Neural cell (in vitro differentiated cells): ENCODE measurements around the gene PARD3B. TPM values are rescaled to one million over a fixed set of nuclear protein-coding genes. Genes with fewer than 3 reads are reported as not detected.

Experiments
- H2AFZ ChIP-seq: fragments of 200-600, 300-800 bp; sonication (generic), shearing (Covaris generic); 2 replicates; pipeline ENCODE4 v1.6.0; 2014; ENCODE audit warnings: low read depth, mild to moderate bottlenecking, antibody characterized with exemption, low read length, moderate library complexity
- H3F3A ChIP-seq: fragments of 200-600 bp; shearing (Covaris generic); 2 replicates; pipeline ENCODE4 v1.6.1; 2016; ENCODE audit warnings: mild to moderate bottlenecking, moderate library complexity, mixed read lengths, antibody characterized with exemption, low read length; ENCODE audit not compliant: insufficient read depth, poor library complexity, severe bottlenecking
- H3K27ac ChIP-seq: fragments of 200-600, 300-800 bp; sonication (generic), shearing (Covaris generic); 2 replicates; pipeline ENCODE4 v1.5.1; 2014; ENCODE audit warnings: mild to moderate bottlenecking, low read length, moderate library complexity
- H3K27me3 ChIP-seq: fragments of 300-800, 200-600 bp; sonication (generic), shearing (Covaris generic); 2 replicates; pipeline ENCODE4 v1.6.0; 2014; ENCODE audit warnings: mild to moderate bottlenecking, low read depth, low read length, moderate library complexity; ENCODE audit not compliant: insufficient read depth
- H3K36me3 ChIP-seq: fragments of 300-800, 200-600 bp; sonication (generic), shearing (Covaris generic); 2 replicates; pipeline ENCODE4 v1.5.1; 2014; ENCODE audit warnings: mild to moderate bottlenecking, antibody characterized with exemption, low read length, moderate library complexity; ENCODE audit not compliant: insufficient read depth
- H3K4me2 ChIP-seq: fragments of 300-800, 200-600 bp; sonication (generic), shearing (Covaris generic); 2 replicates; pipeline ENCODE4 v1.6.0; 2014; ENCODE audit warnings: mild to moderate bottlenecking, low read length
- H3K4me3 ChIP-seq: fragments of 300-800, 200-600 bp; sonication (generic), shearing (Covaris generic); 2 replicates; pipeline ENCODE4 v1.5.1; 2014; ENCODE audit warnings: mild to moderate bottlenecking, low read length, moderate library complexity
- H3K79me2 ChIP-seq: fragments of 200-600 bp; shearing (Covaris generic); replicated peaks from 2 replicates; pipeline ENCODE4 v1.6.0; 2014; ENCODE audit warnings: mild to moderate bottlenecking, low read length, moderate library complexity; ENCODE audit not compliant: insufficient read depth
- H3K9ac ChIP-seq: fragments of 300-800, 200-600 bp; sonication (generic), shearing (Covaris generic); 2 replicates; pipeline ENCODE4 v1.6.1; 2016; ENCODE audit warnings: mild to moderate bottlenecking, low read length, mixed read lengths
- H3K9me2 ChIP-seq: fragments of 200-600 bp; shearing (Covaris generic); 2 replicates; pipeline ENCODE4 v1.6.1; 2016; ENCODE audit warnings: mild to moderate bottlenecking, low read length, mixed read lengths; ENCODE audit not compliant: insufficient read depth
- H3K9me3 ChIP-seq: fragments of 200-600, 300-800 bp; sonication (generic), shearing (Covaris generic); 2 replicates; pipeline ENCODE4 v1.6.1; 2016; ENCODE audit warnings: mild to moderate bottlenecking, mixed run types, low read length, moderate library complexity, mixed read lengths
- H4K20me1 ChIP-seq: fragments of 200-600 bp; shearing (Covaris generic); 2 replicates; pipeline ENCODE4 v1.6.1; 2016; ENCODE audit warnings: mild to moderate bottlenecking, mixed run types; ENCODE audit not compliant: insufficient read depth
- EP300 ChIP-seq: fragments of 450-650 bp; conservative IDR thresholded peaks from 2 replicates; pipeline ENCODE4 v1.6.1; 2014; ENCODE audit warnings: antibody characterized with exemption, mild to moderate bottlenecking, moderate library complexity; ENCODE audit not compliant: poor library complexity, severe bottlenecking
- EZH2 ChIP-seq: fragments of 200-600, 300-800 bp; shearing (Covaris generic), sonication (generic); IDR thresholded peaks from 2 replicates; pipeline ENCODE4 v1.6.1; 2014; ENCODE audit warnings: antibody characterized with exemption, low read length, borderline replicate concordance, mild to moderate bottlenecking; ENCODE audit not compliant: insufficient read depth, poor library complexity, severe bottlenecking
- MXI1 ChIP-seq: fragments of 450-650 bp; conservative IDR thresholded peaks from 2 replicates; pipeline ENCODE4 v1.6.1; 2014; ENCODE audit warnings: antibody characterized with exemption, mild to moderate bottlenecking; ENCODE audit not compliant: poor library complexity, severe bottlenecking
- POLR2AphosphoS5 ChIP-seq: IDR thresholded peaks from 2 replicates; pipeline ENCODE4 v1.6.1; 2012
- RAD21 ChIP-seq: fragments of 450-650 bp; conservative IDR thresholded peaks from 2 replicates; pipeline ENCODE4 v1.6.1; 2014; ENCODE audit warnings: antibody characterized with exemption, mild to moderate bottlenecking, moderate library complexity
- polyA plus RNA-seq: library from polyadenylated mRNA; depleted of rRNA; stranded (reverse); fragments of >200 nt; gene quantifications from 2 replicates; pipeline ENCODE4 v1.2.3, GENCODE V29; 2014
- TF ChIP-seq, protein P1 (sequence below): fragments of 450-650 bp; IDR thresholded peaks from 2 replicates; pipeline ENCODE4 v1.5.1; 2014; ENCODE audit warnings: antibody characterized with exemption, mild to moderate bottlenecking, moderate library complexity; ENCODE audit not compliant: poor library complexity, severe bottlenecking
- TF ChIP-seq, protein P2 (sequence below): IDR thresholded peaks from 2 replicates; pipeline ENCODE4 v1.6.1; 2012; ENCODE audit warnings: borderline replicate concordance

PARD3B gene
- polyA plus RNA-seq, 1 donor from 2014 or later, result 0.54 TPM

DNA sequence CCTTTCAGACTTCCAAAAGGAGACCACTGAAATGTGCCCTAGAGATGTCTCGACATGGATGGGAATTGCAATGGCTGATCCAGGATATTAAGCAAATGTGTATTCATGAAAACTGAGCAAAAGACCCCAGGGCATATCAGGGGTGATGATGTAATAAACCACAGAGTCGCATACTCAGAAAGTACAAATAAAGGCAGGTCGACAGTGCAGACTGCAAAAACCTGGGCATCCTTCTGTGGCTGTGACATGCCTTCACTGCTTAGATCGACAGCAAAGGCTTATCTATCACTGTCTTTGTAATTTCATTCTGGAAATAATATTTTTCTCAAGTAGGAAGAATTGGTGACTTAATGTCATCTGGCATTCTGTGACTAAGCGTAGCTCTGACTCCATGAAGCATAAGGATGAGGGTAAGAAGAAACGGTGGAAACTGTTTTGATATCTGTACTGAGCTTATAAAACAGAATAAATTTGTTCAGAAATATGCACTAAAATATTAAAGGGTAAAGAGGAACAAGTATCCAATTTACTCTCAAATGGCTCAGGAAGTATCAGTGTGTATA, 1021.4 kb downstream of the PARD3B start:
- Histone ChIP-seq H3K27me3 (no peaks in the 10 kb centered on the region), H3K9me2 (no peaks in the 10 kb centered on the region), H3K9me3 (no peaks in the 10 kb centered on the region), H4K20me1 (no peaks in the 10 kb centered on the region), H3K4me2 (no peak overlapping the region), H3K4me3 (no peak overlapping the region), H3K36me3 (no peaks in the 10 kb centered on the region), H3F3A (no peaks in the 10 kb centered on the region), H3K27ac (peak overlapping the region; percentile 75), H2AFZ (no peak overlapping the region), H3K79me2 (no peaks in the 10 kb centered on the region), H3K9ac (peak overlapping the region; percentile 10)
- TF ChIP-seq, protein P1, sequence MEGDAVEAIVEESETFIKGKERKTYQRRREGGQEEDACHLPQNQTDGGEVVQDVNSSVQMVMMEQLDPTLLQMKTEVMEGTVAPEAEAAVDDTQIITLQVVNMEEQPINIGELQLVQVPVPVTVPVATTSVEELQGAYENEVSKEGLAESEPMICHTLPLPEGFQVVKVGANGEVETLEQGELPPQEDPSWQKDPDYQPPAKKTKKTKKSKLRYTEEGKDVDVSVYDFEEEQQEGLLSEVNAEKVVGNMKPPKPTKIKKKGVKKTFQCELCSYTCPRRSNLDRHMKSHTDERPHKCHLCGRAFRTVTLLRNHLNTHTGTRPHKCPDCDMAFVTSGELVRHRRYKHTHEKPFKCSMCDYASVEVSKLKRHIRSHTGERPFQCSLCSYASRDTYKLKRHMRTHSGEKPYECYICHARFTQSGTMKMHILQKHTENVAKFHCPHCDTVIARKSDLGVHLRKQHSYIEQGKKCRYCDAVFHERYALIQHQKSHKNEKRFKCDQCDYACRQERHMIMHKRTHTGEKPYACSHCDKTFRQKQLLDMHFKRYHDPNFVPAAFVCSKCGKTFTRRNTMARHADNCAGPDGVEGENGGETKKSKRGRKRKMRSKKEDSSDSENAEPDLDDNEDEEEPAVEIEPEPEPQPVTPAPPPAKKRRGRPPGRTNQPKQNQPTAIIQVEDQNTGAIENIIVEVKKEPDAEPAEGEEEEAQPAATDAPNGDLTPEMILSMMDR, result no peak
- TF ChIP-seq EP300 (peak; percentile 80), RAD21 (no peak), MXI1 (no peak), POLR2AphosphoS5 (peak; percentile 31)
- TF ChIP-seq, protein P2, sequence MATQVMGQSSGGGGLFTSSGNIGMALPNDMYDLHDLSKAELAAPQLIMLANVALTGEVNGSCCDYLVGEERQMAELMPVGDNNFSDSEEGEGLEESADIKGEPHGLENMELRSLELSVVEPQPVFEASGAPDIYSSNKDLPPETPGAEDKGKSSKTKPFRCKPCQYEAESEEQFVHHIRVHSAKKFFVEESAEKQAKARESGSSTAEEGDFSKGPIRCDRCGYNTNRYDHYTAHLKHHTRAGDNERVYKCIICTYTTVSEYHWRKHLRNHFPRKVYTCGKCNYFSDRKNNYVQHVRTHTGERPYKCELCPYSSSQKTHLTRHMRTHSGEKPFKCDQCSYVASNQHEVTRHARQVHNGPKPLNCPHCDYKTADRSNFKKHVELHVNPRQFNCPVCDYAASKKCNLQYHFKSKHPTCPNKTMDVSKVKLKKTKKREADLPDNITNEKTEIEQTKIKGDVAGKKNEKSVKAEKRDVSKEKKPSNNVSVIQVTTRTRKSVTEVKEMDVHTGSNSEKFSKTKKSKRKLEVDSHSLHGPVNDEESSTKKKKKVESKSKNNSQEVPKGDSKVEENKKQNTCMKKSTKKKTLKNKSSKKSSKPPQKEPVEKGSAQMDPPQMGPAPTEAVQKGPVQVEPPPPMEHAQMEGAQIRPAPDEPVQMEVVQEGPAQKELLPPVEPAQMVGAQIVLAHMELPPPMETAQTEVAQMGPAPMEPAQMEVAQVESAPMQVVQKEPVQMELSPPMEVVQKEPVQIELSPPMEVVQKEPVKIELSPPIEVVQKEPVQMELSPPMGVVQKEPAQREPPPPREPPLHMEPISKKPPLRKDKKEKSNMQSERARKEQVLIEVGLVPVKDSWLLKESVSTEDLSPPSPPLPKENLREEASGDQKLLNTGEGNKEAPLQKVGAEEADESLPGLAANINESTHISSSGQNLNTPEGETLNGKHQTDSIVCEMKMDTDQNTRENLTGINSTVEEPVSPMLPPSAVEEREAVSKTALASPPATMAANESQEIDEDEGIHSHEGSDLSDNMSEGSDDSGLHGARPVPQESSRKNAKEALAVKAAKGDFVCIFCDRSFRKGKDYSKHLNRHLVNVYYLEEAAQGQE, result peak; percentile 20

DNA sequence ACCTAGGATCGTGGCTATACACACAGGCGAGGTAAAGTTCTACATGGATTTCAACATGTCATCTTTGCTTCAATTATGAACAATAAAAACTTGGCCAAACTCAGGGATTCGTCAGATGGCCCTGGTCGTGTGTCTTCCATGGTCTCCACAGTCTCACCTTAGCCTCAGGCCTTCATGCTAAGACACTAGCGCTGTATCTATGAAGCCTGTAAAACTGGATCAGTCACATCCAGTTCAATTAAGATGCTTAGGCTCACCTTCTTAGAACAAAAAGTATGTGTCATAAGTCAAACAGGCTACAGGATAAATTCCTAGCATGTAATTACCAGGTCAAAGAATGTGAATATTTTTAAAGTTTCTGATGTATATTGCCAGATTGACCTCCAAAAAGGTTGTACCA, 1023.3 kb downstream of the PARD3B start:
- no peak overlapping the region for H2AFZ ChIP-seq
- H3F3A ChIP-seq, result no peaks in the 10 kb centered on the region
- no peaks in the 10 kb centered on the region for H4K20me1 ChIP-seq
- no peak overlapping the region for H3K4me2 ChIP-seq
- H3K9me2 ChIP-seq, result no peaks in the 10 kb centered on the region
- H3K27ac ChIP-seq, result no peak overlapping the region
- no peak overlapping the region for H3K9ac ChIP-seq
- H3K4me3 ChIP-seq, result no peak overlapping the region
- no peaks in the 10 kb centered on the region for H3K27me3 ChIP-seq
- no peaks in the 10 kb centered on the region for H3K36me3 ChIP-seq
- TF ChIP-seq, protein P2, result no peak
- TF ChIP-seq MXI1 (no peak), RAD21 (no peak), EZH2 (no peak)
- no peaks in the 10 kb centered on the region for H3K79me2 ChIP-seq
- no peaks in the 10 kb centered on the region for H3K9me3 ChIP-seq
